HUES6 (cell line): Measurements from ENCODE around the gene PAX8.

Experiments used
- H3K27ac ChIP-seq: 2 replicates; pipeline ENCODE4 v1.7.0; 2013; ENCODE audit warnings: low read depth, mild to moderate bottlenecking, low read length, inconsistent platforms
- H3K27me3 ChIP-seq: 2 replicates; pipeline ENCODE4 v1.6.1; 2013; ENCODE audit warnings: low read length; ENCODE audit not compliant: control insufficient read depth, insufficient read depth
- H3K36me3 ChIP-seq: 2 replicates; pipeline ENCODE4 v1.6.1; 2013; ENCODE audit warnings: low read length; ENCODE audit not compliant: control insufficient read depth, insufficient read depth
- H3K4me1 ChIP-seq: 2 replicates; pipeline ENCODE4 v1.6.1; 2013; ENCODE audit warnings: low read length; ENCODE audit not compliant: control insufficient read depth, insufficient read depth
- H3K4me3 ChIP-seq: 2 replicates; pipeline ENCODE4 v1.5.1; 2013; ENCODE audit warnings: low read depth, low read length
- H3K9ac ChIP-seq: one replicate; pipeline ENCODE4 v1.6.1; 2013; ENCODE audit warnings: mild to moderate bottlenecking, low read length
- H3K9me3 ChIP-seq: 2 replicates; pipeline ENCODE4 v1.6.1; 2013; ENCODE audit warnings: low read depth, low read length; ENCODE audit not compliant: control insufficient read depth, insufficient read depth

The PAX8 gene

GRCh38 chr2:113263546-113263945, 15.2 kb downstream of the PAX8 start:
- no peak overlapping the region for H3K9ac ChIP-seq
- H3K4me3 ChIP-seq = no peak overlapping the region
- H3K27ac ChIP-seq = no peak overlapping the region
- no peaks in the 10 kb centered on the region for H3K9me3 ChIP-seq
- no peaks in the 10 kb centered on the region for H3K36me3 ChIP-seq
- peaks cover 75% of the 10 kb centered on the region for H3K27me3 ChIP-seq
- no peaks in the 10 kb centered on the region for H3K4me1 ChIP-seq

- H3K4me3 ChIP-seq = no peak overlapping the region
- H3K4me1 ChIP-seq = no peaks in the 10 kb centered on the region
- H3K27ac ChIP-seq = no peak overlapping the region
- no peaks in the 10 kb centered on the region for H3K36me3 ChIP-seq
- no peak overlapping the region for H3K9ac ChIP-seq
- H3K27me3 ChIP-seq = peaks cover 54% of the 10 kb centered on the region
- no peaks in the 10 kb centered on the region for H3K9me3 ChIP-seq
Measured at GRCh38 chr2:113260991-113261390, 17.7 kb downstream of the PAX8 start.

- H3K9me3 ChIP-seq = no peaks in the 10 kb centered on the region
- no peaks in the 10 kb centered on the region for H3K4me1 ChIP-seq
- H3K36me3 ChIP-seq = no peaks in the 10 kb centered on the region
- H3K4me3 ChIP-seq = no peak overlapping the region
- H3K27ac ChIP-seq = no peak overlapping the region
- peaks cover 40% of the 10 kb centered on the region for H3K27me3 ChIP-seq
- H3K9ac ChIP-seq = no peak overlapping the region
Measured at GRCh38 chr2:113258471-113259147, 20.1 kb downstream of the PAX8 start.

GRCh38 chr2:113257516-113258264, 21.0 kb downstream of the PAX8 start:
- no peaks in the 10 kb centered on the region for H3K9me3 ChIP-seq
- H3K4me1 ChIP-seq = no peaks in the 10 kb centered on the region
- no peak overlapping the region for H3K4me3 ChIP-seq
- H3K36me3 ChIP-seq = no peaks in the 10 kb centered on the region
- H3K27ac ChIP-seq = no peak overlapping the region
- H3K27me3 ChIP-seq = peaks cover 38% of the 10 kb centered on the region
- H3K9ac ChIP-seq = no peak overlapping the region

GRCh38 chr2:113255140-113256070, 23.3 kb downstream of the PAX8 start:
- H3K4me1 ChIP-seq = no peaks in the 10 kb centered on the region

GRCh38 chr2:113253453-113253852, 25.3 kb downstream of the PAX8 start:
- Histone ChIP-seq H3K36me3 (no peaks in the 10 kb centered on the region), H3K27ac (no peak overlapping the region), H3K9me3 (no peaks in the 10 kb centered on the region), H3K4me3 (no peak overlapping the region), H3K9ac (no peak overlapping the region), H3K27me3 (peaks cover 25% of the 10 kb centered on the region), H3K4me1 (no peaks in the 10 kb centered on the region)

More at GRCh38 chr2:113255140-113256070, 23.3 kb downstream of the PAX8 start:
- Histone ChIP-seq H3K36me3 (no peaks in the 10 kb centered on the region), H3K27ac (no peak overlapping the region), H3K27me3 (peaks cover 32% of the 10 kb centered on the region), H3K4me3 (no peak overlapping the region), H3K9me3 (no peaks in the 10 kb centered on the region), H3K9ac (no peak overlapping the region)

- no peaks in the 10 kb centered on the region for H3K36me3 ChIP-seq
- peaks cover 22% of the 10 kb centered on the region for H3K27me3 ChIP-seq
- no peaks in the 10 kb centered on the region for H3K4me1 ChIP-seq
- H3K4me3 ChIP-seq = no peak overlapping the region
- no peak overlapping the region for H3K9ac ChIP-seq
- H3K9me3 ChIP-seq = no peaks in the 10 kb centered on the region
- H3K27ac ChIP-seq = no peak overlapping the region
Measured at GRCh38 chr2:113252047-113252590, 26.6 kb downstream of the PAX8 start.

- H3K27ac ChIP-seq = no peak overlapping the region
- no peaks in the 10 kb centered on the region for H3K36me3 ChIP-seq
- H3K4me3 ChIP-seq = no peak overlapping the region
- H3K9me3 ChIP-seq = no peaks in the 10 kb centered on the region
- no peak overlapping the region for H3K9ac ChIP-seq
- peaks cover 22% of the 10 kb centered on the region for H3K27me3 ChIP-seq
- no peaks in the 10 kb centered on the region for H3K4me1 ChIP-seq
Measured at GRCh38 chr2:113251118-113251517, 27.6 kb downstream of the PAX8 start.

GRCh38 chr2:113248997-113249770, 29.5 kb downstream of the PAX8 start:
- Histone ChIP-seq H3K27me3 (peaks cover 14% of the 10 kb centered on the region), H3K4me1 (peaks cover 7% of the 10 kb centered on the region; the same call in 1 of the 2 replicates), H3K4me3 (no peak overlapping the region), H3K9ac (no peak overlapping the region), H3K27ac (no peak overlapping the region), H3K9me3 (no peaks in the 10 kb centered on the region), H3K36me3 (no peaks in the 10 kb centered on the region)

- no peak overlapping the region for H3K9ac ChIP-seq
- H3K4me1 ChIP-seq = peaks cover 7% of the 10 kb centered on the region; the same call in 1 of the 2 replicates
- no peak overlapping the region for H3K27ac ChIP-seq
- no peaks in the 10 kb centered on the region for H3K36me3 ChIP-seq
- no peaks in the 10 kb centered on the region; the same call in 1 of the 2 replicates for H3K27me3 ChIP-seq
- no peak overlapping the region for H3K4me3 ChIP-seq
- no peaks in the 10 kb centered on the region for H3K9me3 ChIP-seq
Measured at GRCh38 chr2:113246606-113247005, 32.1 kb downstream of the PAX8 start.
